ENCODE measurements around the gene SYCN. TPM values are rescaled to one million over a fixed set of nuclear protein-coding genes. Genes with fewer than 3 reads are reported as not detected.

SYCN gene
- total RNA-seq, 3 donors from 2014 or later (not counting 1 experiment from before 2014, with no cell fraction given): not detected

GRCh38 chr19:39164289-39164688, 39.8 kb downstream of the SYCN start:
- no peaks in the 10 kb centered on the region for H3K36me3 Mint-ChIP-seq
- H3K9me3 Mint-ChIP-seq: no peaks in the 10 kb centered on the region
- intact Hi-C loops (cut with micrococcal nuclease): no loop called here
- H3K4me1 Mint-ChIP-seq: peaks cover 20 to 43% of the 10 kb centered on the region in 2 donors
- Histone ChIP-seq H3K36me3 (ENCODE audit: control insufficient read depth, insufficient read depth, low read length) (no peaks in the 10 kb centered on the region), H3K27ac (ENCODE audit: low read length) (no peak overlapping the region), H3K4me1 (ENCODE audit: control insufficient read depth, insufficient read depth, low read length) (peaks cover 19% of the 10 kb centered on the region), H3K9me3 (ENCODE audit: control insufficient read depth, insufficient read depth, low read length) (no peaks in the 10 kb centered on the region), H3K27me3 (ENCODE audit: control insufficient read depth, insufficient read depth, low read length) (no peaks in the 10 kb centered on the region), H3K4me3 (ENCODE audit: low read length) (no peak overlapping the region)
- DNase-seq: no peak
- H3K27me3 Mint-ChIP-seq (ENCODE audit: low read depth in 2 of 2): no peaks in the 10 kb centered on the region
- TF ChIP-seq, protein P1, sequence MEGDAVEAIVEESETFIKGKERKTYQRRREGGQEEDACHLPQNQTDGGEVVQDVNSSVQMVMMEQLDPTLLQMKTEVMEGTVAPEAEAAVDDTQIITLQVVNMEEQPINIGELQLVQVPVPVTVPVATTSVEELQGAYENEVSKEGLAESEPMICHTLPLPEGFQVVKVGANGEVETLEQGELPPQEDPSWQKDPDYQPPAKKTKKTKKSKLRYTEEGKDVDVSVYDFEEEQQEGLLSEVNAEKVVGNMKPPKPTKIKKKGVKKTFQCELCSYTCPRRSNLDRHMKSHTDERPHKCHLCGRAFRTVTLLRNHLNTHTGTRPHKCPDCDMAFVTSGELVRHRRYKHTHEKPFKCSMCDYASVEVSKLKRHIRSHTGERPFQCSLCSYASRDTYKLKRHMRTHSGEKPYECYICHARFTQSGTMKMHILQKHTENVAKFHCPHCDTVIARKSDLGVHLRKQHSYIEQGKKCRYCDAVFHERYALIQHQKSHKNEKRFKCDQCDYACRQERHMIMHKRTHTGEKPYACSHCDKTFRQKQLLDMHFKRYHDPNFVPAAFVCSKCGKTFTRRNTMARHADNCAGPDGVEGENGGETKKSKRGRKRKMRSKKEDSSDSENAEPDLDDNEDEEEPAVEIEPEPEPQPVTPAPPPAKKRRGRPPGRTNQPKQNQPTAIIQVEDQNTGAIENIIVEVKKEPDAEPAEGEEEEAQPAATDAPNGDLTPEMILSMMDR (IDR thresholded peaks at IDR 0.05): no peak
- H3K27ac Mint-ChIP-seq: no peak overlapping the region
- no peak for ATAC-seq
- 96% methylated on average over 5 of the region's 6 CpGs for WGBS (ENCODE audit: insufficient coverage)
- no peak overlapping the region for H3K4me3 Mint-ChIP-seq

DNA sequence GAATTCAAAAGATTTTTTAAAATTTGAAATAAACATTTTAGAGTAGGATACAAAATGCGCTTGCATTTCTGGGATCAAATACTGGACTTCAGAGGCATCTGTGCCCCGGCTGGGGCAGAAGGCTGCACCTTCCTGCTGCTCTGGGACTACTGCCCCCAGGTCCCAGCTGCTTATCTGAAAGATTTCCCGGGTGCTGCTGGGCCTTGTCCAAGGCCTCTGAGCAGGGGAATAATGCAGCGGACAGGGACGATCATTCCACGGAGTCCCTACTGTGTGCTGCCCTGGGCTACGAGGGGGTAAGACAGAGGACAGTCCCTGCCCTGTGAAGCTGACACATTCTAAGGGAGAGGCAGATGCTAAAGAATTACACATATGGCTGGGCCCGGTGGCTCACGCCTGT, 40.4 kb downstream of the SYCN start:
- intact Hi-C loops (cut with micrococcal nuclease): no loop called here
- no peak overlapping the region for H3K4me3 Mint-ChIP-seq

DNA sequence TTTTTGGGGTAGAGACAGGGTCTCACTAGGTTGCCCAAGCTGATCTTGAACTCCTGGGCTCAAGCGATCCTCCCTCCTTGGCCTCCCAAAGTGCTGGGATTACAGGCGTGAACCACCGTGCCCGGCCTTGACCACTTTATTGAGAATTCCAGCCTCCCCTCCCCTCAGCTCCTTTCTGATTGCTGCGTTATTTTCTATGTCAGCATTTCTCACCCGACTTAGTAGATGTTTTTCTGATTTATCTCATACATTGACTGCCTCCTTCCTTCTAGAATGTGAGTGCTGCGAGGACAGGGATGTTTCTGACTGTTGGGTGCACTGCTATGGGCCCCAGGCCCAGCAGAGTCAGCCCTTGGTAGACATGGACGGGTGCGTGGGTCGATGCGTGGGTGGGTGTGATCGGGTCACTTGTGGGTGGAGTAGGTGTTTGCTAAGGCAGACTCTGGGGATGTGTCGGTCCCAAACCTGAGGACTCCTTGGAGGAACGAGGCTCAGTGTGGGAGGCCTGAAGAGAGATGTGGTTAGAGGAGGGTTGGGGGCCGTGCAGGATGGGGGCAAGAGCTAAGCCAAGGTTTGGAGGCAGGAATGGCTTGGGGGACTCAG, 41.5 kb downstream of the SYCN start:
- H3K4me3 ChIP-seq (ENCODE audit: low read length): no peak overlapping the region
- TF ChIP-seq, protein P1 (IDR thresholded peaks at IDR 0.05): no peak
- no peak for ATAC-seq
- Mint-ChIP-seq H3K4me1 (peaks cover 28 to 53% of the 10 kb centered on the region in 2 donors), H3K36me3 (no peaks in the 10 kb centered on the region), H3K9me3 (no peaks in the 10 kb centered on the region), H3K4me3 (peak overlapping the region; percentile 37), H3K27me3 (ENCODE audit: low read depth in 2 of 2) (no peaks in the 10 kb centered on the region), H3K27ac (peak overlapping the region in 1 of 2 donors; percentile 83)
- WGBS (ENCODE audit: insufficient coverage): 72% methylated on average over 15 of the region's 15 CpGs
- intact Hi-C loops (cut with micrococcal nuclease): no loop called here
- no peak for DNase-seq
- no peaks in the 10 kb centered on the region for H3K9me3 ChIP-seq (ENCODE audit: control insufficient read depth, insufficient read depth, low read length)
- H3K27me3 ChIP-seq (ENCODE audit: control insufficient read depth, insufficient read depth, low read length): no peaks in the 10 kb centered on the region
- no peaks in the 10 kb centered on the region for H3K36me3 ChIP-seq (ENCODE audit: control insufficient read depth, insufficient read depth, low read length)
- no peak overlapping the region for H3K27ac ChIP-seq (ENCODE audit: low read length)
- H3K4me1 ChIP-seq (ENCODE audit: control insufficient read depth, insufficient read depth, low read length): peaks cover 19% of the 10 kb centered on the region

More for the DNA sequence above, 40.4 kb downstream of the SYCN start:
- Histone ChIP-seq H3K4me3 (ENCODE audit: low read length) (no peak overlapping the region), H3K27me3 (ENCODE audit: control insufficient read depth, insufficient read depth, low read length) (no peaks in the 10 kb centered on the region), H3K36me3 (ENCODE audit: control insufficient read depth, insufficient read depth, low read length) (no peaks in the 10 kb centered on the region), H3K27ac (ENCODE audit: low read length) (no peak overlapping the region), H3K9me3 (ENCODE audit: control insufficient read depth, insufficient read depth, low read length) (no peaks in the 10 kb centered on the region), H3K4me1 (ENCODE audit: control insufficient read depth, insufficient read depth, low read length) (peaks cover 19% of the 10 kb centered on the region)
- Mint-ChIP-seq H3K9me3 (no peaks in the 10 kb centered on the region), H3K27ac (no peak overlapping the region), H3K36me3 (no peaks in the 10 kb centered on the region), H3K4me1 (peaks cover 20 to 45% of the 10 kb centered on the region in 2 donors), H3K27me3 (ENCODE audit: low read depth in 2 of 2) (no peaks in the 10 kb centered on the region)
- TF ChIP-seq, protein P1 (IDR thresholded peaks at IDR 0.05): no peak
- DNase-seq: no peak
- no peak for ATAC-seq
- WGBS (ENCODE audit: insufficient coverage): 95% methylated on average over 9 of the region's 9 CpGs

All from natural killer cell (primary cell).